ENCODE measurements around the gene CDC73. TPM values are rescaled to one million over a fixed set of nuclear protein-coding genes. Genes with fewer than 3 reads are reported as not detected.

Gene CDC73
- total and polyA plus RNA-seq, 10 of the 15 experiments (the other 5 are each of a cell fraction or from before 2014, with no cell fraction given): 10.6 to 43.4 (median 21.7) TPM

- intact Hi-C loops (cut with micrococcal nuclease; ENCODE audit: unreplicated experiment): no loop called here
- no peak overlapping the region for H3K27ac ChIP-seq (ENCODE audit: control insufficient read depth, insufficient read depth)
- CTCF ChIA-PET: interaction anchor here (1.0 kb wide), 1 partner anchor 8 kb away, joined by 3 read pairs; no protein-coding TSS in a partner anchor
- H3K27me3 ChIP-seq (replicated peaks in 1 of 2; ENCODE audit: control insufficient read depth in 2 of 2, insufficient read depth in 2 of 2, low read length in 1 of 2): no peaks in the 10 kb centered on the region
- H3K4me3 ChIP-seq: no peak overlapping the region
- H3K4me1 ChIP-seq (ENCODE audit: control insufficient read depth, insufficient read depth, low read length): no peaks in the 10 kb centered on the region
- no peak overlapping the region for H3K4me2 ChIP-seq (ENCODE audit: control insufficient read depth, insufficient read depth)
- peaks cover 0 to 10% of the 10 kb centered on the region in 2 experiments; a peak in 2 of 4 replicates for H3K36me3 ChIP-seq (ENCODE audit: control insufficient read depth in 2 of 2, insufficient read depth in 2 of 2, low read length in 1 of 2)
- no peak for TF ChIP-seq RFX5 (IDR thresholded peaks at IDR 0.05; ENCODE audit: low read depth, low read length)
- TF ChIP-seq, protein P1, sequence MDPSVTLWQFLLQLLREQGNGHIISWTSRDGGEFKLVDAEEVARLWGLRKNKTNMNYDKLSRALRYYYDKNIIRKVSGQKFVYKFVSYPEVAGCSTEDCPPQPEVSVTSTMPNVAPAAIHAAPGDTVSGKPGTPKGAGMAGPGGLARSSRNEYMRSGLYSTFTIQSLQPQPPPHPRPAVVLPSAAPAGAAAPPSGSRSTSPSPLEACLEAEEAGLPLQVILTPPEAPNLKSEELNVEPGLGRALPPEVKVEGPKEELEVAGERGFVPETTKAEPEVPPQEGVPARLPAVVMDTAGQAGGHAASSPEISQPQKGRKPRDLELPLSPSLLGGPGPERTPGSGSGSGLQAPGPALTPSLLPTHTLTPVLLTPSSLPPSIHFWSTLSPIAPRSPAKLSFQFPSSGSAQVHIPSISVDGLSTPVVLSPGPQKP (IDR thresholded peaks at IDR 0.05; ENCODE audit: low read depth, low read length): no peak
- no peak for TF ChIP-seq JUND (IDR thresholded peaks at IDR 0.05; ENCODE audit: low read depth, low read length)
- no peak for TF ChIP-seq NR2F1 (conservative IDR thresholded peaks at IDR 0.05)
- no peak for TF ChIP-seq MTA2 (IDR thresholded peaks at IDR 0.05; ENCODE audit: low read depth)
- no peak for TF ChIP-seq IRF3 (IDR thresholded peaks at IDR 0.05)
- no peak for TF ChIP-seq ETV6 (conservative IDR thresholded peaks at IDR 0.05 in 1 of 2, IDR thresholded peaks at IDR 0.05 in 1 of 2; ENCODE audit: borderline replicate concordance in 1 of 2, low read depth in 1 of 2)
- TF ChIP-seq USF2 (IDR thresholded peaks at IDR 0.05; ENCODE audit: borderline replicate concordance, low read depth, low read length): no peak
- no peak for TF ChIP-seq GATAD2B (conservative IDR thresholded peaks at IDR 0.05; ENCODE audit: low read depth)
- no peak for TF ChIP-seq EED (IDR thresholded peaks at IDR 0.05; ENCODE audit: low read depth)
- no peak for TF ChIP-seq ESRRA (IDR thresholded peaks at IDR 0.05; ENCODE audit: low read length)
- TF ChIP-seq ZNF24 (IDR thresholded peaks at IDR 0.05): no peak
- no peak for TF ChIP-seq NFXL1 (IDR thresholded peaks at IDR 0.05; ENCODE audit: borderline replicate concordance)
- no peak for TF ChIP-seq TCF7 (IDR thresholded peaks at IDR 0.05; ENCODE audit: borderline replicate concordance)
- TF ChIP-seq FOXK2 (IDR thresholded peaks at IDR 0.05): no peak
- TF ChIP-seq IKZF2 (IDR thresholded peaks at IDR 0.05): no peak
- SMC1A ChIA-PET (ENCODE audit: uncharacterized antibody, unreplicated experiment): interaction anchor here (2.3 kb wide), 1 partner anchor 8 kb away, joined by 8 read pairs; no protein-coding TSS in a partner anchor
- in situ Hi-C loops (cut with MboI): no loop called here
- H3K9ac ChIP-seq (ENCODE audit: control insufficient read depth, insufficient read depth, low read length): no peak overlapping the region
- H2AFZ ChIP-seq (ENCODE audit: control insufficient read depth, low read depth, low read length): no peak overlapping the region
- WGBS (ENCODE audit: insufficient coverage, insufficient replicate concordance, low lambda C conversion rate, missing lambda C conversion rate): 97% methylated on average over 8 of the region's 8 CpGs
- POLR2A ChIA-PET: no interaction called here
- H3K9me3 ChIP-seq (replicated peaks; ENCODE audit: control insufficient read depth, insufficient read depth, low read length): peaks cover 5% of the 10 kb centered on the region; the same call in 2 of the 3 replicates
- RAD21 ChIA-PET (ENCODE audit: unreplicated experiment): no interaction called here
- BruUV-seq (replicated peaks): no TSS peak
- ATAC-seq: no peak
- no peaks in the 10 kb centered on the region for H4K20me1 ChIP-seq (ENCODE audit: control insufficient read depth, insufficient read depth)
- no peak for DNase-seq (ENCODE audit: low read depth, low spot score)
- H3K79me2 ChIP-seq (ENCODE audit: control insufficient read depth, insufficient read depth, low read length): peaks cover 13% of the 10 kb centered on the region
- no peak for FAIRE-seq
Observed at GRCh38 chr1:193192586-193192985, 70.8 kb downstream of the CDC73 start.
